Right renal cortex interstitium (tissue), 3 donors: Measurements from ENCODE around the gene PKD1. TPM values are rescaled to one million over a fixed set of nuclear protein-coding genes. Genes with fewer than 3 reads are reported as not detected.
A peak's percentile ranks its signal among the peaks of the same experiment; 100 is the strongest.
"Not testable (repeated sequence)": the region's sequence is repeated elsewhere in the genome, so short reads cannot be mapped to it uniquely, and the experiment has no call there.

ENCODE experiments used
- DNase-seq, 3 donors: peaks; one replicate each; pipeline ENCODE4 v3.0.0-alpha.2; 2013; ENCODE audit warnings: low read depth in 3 of 3, low spot score in 2 of 3
- polyA plus RNA-seq, 3 donors: library from polyadenylated mRNA; unstranded; fragments of 120-200 nt; gene quantifications; one replicate each; pipeline ENCODE4 v1.2.1, GENCODE V29; 2013; ENCODE audit not compliant: insufficient read length in 3 of 3

The PKD1 gene
- polyA plus RNA-seq, 3 donors: 53.0 to 59.6 (median 54.5) TPM

DNA sequence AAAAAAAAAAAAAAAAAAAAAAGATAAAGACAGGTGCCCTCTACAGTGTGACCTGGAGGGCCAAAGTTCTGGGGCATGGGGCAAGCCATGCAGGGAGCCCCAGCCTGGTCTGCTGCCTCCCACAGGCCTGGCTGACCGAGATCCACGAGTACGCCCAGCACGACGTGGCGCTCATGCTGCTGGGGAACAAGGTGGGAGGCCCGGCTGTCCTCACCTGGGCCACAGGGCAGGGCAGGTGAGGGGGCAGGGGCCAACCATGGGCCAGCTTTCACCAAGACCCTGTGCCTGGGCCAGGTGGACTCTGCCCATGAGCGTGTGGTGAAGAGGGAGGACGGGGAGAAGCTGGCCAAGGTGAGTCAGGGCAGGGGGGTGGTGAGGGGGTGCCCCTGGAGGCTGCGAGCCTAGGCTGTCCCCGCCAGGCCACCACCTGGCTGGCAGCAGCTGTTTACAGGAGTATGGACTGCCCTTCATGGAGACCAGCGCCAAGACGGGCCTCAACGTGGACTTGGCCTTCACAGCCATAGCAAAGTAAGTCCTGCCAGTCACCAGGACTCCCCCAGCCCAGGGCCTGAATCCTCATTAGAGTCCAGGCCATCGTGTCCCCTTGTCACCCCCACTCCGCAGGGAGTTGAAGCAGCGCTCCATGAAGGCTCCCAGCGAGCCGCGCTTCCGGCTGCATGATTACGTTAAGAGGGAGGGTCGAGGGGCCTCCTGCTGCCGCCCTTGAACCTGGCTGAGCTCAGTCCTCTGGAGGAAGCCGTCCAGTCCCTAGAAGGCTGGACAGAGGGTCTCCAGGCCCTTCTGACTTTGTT is 17.2 kb upstream of the PKD1 start:
- no peak for DNase-seq

DNA sequence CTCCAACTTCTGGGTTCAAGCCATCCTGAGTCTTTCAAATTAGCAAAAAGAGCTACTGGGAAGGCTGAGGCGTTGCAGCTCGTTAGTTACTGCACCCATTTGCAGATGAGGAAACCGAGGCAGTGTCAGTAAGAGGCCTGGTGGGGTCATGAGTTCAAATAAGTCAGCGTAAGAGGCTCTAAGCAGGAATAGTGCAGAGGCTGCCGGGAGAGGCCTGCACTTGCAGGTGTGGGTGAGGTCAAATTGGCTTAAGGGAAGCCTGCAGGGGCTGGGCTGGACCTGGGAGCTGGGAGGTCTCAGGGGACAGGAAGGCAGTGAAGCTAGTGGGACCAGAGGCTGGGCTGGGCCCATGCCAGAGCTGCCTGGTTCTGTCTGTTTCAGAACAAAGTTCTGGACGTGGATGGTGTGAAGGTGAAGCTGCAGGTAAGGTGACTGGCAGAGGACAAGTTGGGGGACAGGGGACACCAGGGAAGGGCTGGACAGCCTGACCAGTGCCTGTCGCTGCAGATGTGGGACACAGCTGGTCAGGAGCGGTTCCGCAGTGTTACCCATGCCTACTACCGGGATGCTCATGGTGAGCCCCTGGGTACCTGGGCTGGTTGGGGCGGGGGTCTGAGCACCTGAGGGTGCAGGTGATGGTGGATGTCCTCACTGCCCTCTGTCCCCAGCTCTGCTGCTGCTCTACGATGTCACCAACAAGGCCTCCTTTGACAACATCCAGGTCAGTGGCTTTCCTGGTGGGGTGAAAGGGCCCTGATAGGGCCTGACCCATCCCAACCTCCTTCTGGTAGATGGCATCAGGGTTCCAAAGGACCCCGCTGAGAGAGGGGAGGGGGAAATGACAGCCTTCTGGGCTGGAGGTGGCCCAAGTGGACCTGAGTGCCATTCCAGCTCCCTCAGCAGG is 15.7 kb upstream of the PKD1 start:
- no peak for DNase-seq

GRCh38 chr16:2150418-2151187 is 14.9 kb upstream of the PKD1 start:
- DNase-seq: no peak

GRCh38 chr16:2149630-2150417 is 14.1 kb upstream of the PKD1 start:
- DNase-seq: no peak

GRCh38 chr16:2148714-2149629 is 13.3 kb upstream of the PKD1 start:
- no peak for DNase-seq

DNA sequence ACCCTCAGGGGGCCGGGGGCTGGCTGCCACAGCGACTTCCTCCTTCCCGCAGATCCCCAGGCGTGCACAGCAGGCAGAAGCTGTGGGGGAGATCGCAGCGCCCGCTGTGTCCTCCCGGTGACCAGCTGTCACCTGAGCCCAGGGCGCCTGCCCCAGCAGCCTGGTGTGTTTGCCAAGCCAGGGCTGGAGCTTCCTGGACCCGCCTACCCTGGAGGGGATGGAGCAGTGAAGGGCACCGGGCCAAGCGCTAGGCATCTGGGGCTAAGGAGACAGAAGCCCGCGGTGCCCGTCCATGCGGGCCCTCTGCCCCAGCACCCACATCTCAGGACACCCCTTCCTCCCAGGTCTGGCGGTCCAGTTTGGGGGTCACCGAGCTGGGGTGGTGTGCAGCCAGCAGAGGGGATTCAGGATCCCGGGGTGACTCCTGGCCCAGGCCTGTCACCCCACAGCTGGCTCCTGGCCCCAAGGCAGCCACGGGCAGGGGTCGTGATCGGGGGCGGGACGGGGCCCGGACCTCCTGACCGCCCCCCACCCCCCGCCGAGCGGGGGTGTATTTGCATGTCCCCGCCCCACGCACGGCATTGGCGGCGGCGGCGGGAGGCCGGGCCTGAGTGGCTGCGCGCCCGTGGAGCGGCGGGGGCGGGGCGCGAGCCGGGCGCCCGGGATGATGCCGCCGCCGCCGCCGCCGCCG is 12.4 kb upstream of the PKD1 start, which contains the start of gene RAB26:
Gene RAB26, plus strand, starts transcription at position 645 of the 691 bp plus-strand sequence. CDS start 159 bp downstream, outside the sequence.
- peak in 1 of 3 donors; percentile 25 for DNase-seq

- DNase-seq: no peak
Observed at GRCh38 chr16:2147378-2147777, 11.7 kb upstream of the PKD1 start.

- no peak for DNase-seq
Observed at GRCh38 chr16:2145843-2146242, 10.1 kb upstream of the PKD1 start.

- no peak for DNase-seq
Observed at GRCh38 chr16:2143878-2144485, 8.3 kb upstream of the PKD1 start.

DNA sequence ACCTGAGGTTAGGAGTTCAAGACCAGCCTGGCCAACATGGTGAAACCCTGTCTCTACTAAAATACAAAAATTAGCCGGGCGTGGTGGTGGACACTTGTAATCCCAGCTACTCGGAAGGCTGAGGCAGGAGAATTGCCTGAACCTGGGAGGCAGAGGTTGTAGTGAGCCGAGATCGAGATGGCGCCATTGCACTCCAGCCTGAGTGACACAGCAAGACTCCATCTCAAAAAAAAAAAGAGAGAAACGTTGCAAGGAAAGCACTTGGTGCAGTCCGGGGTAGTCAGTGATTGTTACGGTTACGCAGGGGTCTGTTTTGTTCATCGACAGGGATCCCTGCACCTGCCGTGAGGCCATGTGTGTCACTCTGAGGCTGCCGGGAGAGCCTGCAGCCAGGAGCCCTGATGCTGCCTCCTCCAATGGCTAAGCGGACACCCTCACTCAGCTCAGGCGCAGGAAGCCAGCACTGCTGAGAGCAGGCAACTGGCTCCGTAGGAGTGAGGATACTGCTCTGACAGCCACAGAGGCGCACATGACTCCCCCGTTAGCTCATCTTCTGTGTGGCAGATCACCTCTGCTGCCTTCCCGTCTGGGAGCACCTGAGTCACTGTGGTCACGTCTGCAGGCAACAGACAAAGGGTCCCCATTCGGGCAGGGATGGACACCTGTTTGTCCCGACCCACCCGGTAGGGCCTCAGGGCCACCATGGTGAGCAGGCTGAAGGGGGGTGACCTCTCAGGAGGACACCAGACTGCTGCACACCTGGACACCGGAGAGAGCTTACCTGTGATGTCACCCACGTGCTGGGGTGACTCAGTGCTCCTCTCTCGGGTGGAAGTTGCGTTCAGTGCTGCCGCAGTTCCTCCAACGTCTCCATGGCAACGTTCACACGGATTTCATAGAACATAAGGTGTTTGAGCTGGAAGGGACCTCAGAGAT is 7.5 kb upstream of the PKD1 start:
- no peak for DNase-seq

- not testable (repeated sequence) for DNase-seq
Observed at GRCh38 chr16:2135071-2135470, 627 bp downstream of the PKD1 start.

- not testable (repeated sequence) for DNase-seq
Observed at GRCh38 chr16:2133797-2134196, 1.9 kb downstream of the PKD1 start.

DNA sequence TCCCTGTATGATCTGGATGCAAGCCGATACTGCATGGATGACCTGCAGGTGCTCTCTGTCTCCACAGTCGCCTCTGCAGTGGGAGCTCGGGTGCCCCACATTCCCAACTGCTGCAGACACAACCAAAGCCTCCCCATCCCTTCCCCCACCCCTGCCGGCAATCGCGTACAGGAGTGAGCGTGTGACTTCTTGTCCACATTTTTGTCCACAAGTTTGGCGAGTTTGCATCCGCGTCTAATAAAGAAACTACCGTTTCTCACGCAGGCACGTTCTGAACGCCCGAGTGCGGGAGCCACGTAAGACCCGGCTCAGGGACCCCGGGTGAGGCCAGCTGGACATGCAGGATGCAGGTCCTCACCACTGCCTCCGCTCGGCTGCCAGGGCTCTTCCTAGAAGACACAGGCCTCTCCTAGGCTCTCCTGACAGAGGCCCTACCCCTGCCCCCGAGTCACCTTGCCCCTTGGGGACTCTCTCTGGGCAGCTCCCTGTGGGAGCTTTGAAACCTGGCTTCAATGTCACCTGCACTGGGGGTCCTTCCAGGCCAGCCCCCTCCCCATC is 5.7 kb downstream of the PKD1 start:
- DNase-seq: not testable (repeated sequence)

GRCh38 chr16:2129251-2129650 is 6.4 kb downstream of the PKD1 start:
- DNase-seq: not testable (repeated sequence)

DNA sequence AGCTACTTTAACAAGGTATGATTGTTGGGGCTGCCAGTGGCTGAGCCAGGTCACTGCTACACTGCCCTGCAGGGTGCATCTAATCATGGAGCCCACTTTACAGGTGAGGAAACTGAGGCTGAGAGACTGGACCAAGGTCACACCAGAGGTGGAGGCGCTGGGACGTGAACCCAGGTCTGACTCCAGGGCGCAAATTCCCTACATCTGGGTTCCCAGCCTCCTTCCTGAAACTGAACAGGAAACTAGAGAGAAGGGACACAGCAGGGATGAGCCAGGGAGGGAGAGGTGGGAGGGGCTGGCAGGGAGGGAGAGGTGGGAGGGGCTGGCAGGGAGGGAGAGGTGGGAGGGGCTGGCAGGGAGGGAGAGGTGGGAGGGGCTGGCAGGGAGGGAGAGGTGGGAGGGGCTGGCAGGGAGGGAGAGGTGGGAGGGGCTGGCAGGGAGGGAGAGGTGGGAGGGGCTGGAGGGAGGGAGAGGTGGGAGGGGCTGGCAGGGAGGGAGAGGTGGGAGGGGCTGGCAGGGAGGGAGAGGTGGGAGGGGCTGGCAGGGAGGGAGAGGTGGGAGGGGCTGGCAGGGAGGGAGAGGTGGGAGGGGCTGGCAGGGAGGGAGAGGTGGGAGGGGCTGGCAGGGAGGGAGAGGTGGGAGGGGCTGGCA is 7.9 kb downstream of the PKD1 start:
- not testable (repeated sequence) for DNase-seq
